HG03354 (cell line): ENCODE measurements around the gene PABPN1.
A peak's percentile ranks its signal among the peaks of the same experiment; 100 is the strongest.

Source experiments
- ATAC-seq: cut with Tn5 transposase; IDR thresholded peaks from one replicate; pipeline ENCODE4 v1.9.1; 2021; ENCODE audit warnings: mild to moderate bottlenecking; ENCODE audit not compliant: unreplicated experiment, poor library complexity, severe bottlenecking

Gene PABPN1

GRCh38 chr14:23300687-23301223, 20.5 kb upstream of the PABPN1 start:
- no peak for ATAC-seq

GRCh38 chr14:23301288-23301968, 19.8 kb upstream of the PABPN1 start:
- peak; percentile 82 for ATAC-seq

GRCh38 chr14:23301969-23302289, 19.3 kb upstream of the PABPN1 start:
- ATAC-seq: peak; percentile 21

- peak; percentile 35 for ATAC-seq
Observed at GRCh38 chr14:23302290-23303225, 18.7 kb upstream of the PABPN1 start, which contains the start of gene PPP1R3E. Gene PPP1R3E, minus strand, starts transcription at chr14:23302859. Its CDS starts 283 bp downstream, at chr14:23302576.

- no peak for ATAC-seq
Observed at GRCh38 chr14:23306412-23307145, 14.7 kb upstream of the PABPN1 start, which contains the start of gene BCL2L2. Gene BCL2L2, plus strand, starts transcription at chr14:23306833. Its CDS starts 935 bp downstream, at chr14:23307768.

- no peak for ATAC-seq
Observed at GRCh38 chr14:23307146-23307530, 14.1 kb upstream of the PABPN1 start.

GRCh38 chr14:23307687-23308644, 13.3 kb upstream of the PABPN1 start:
- ATAC-seq: no peak

GRCh38 chr14:23308721-23309445, 12.4 kb upstream of the PABPN1 start:
- ATAC-seq: no peak

GRCh38 chr14:23310546-23310945, 10.7 kb upstream of the PABPN1 start:
- no peak for ATAC-seq

GRCh38 chr14:23316300-23316699, 5.0 kb upstream of the PABPN1 start:
- no peak for ATAC-seq

- ATAC-seq: no peak
Observed at GRCh38 chr14:23319746-23320583, 1.3 kb upstream of the PABPN1 start.

- peak; percentile 16 for ATAC-seq
Observed at GRCh38 chr14:23321572-23322547, 603 bp downstream of the PABPN1 start.

GRCh38 chr14:23322568-23323517, 1.6 kb downstream of the PABPN1 start:
- no peak for ATAC-seq

- ATAC-seq: no peak
Observed at GRCh38 chr14:23323838-23324454, 2.7 kb downstream of the PABPN1 start.

- no peak for ATAC-seq
Observed at GRCh38 chr14:23324455-23324846, 3.2 kb downstream of the PABPN1 start.
